GM19351 (cell line): ENCODE data around the gene RASGRF2.
"Not testable (repeated sequence)": the region's sequence is repeated elsewhere in the genome, so short reads cannot be mapped to it uniquely, and the experiment has no call there.

ENCODE experiments used
- ATAC-seq: cut with Tn5 transposase; IDR thresholded peaks from one replicate; pipeline ENCODE4 v1.9.1; 2021; ENCODE audit warnings: mild to moderate bottlenecking, moderate library complexity; ENCODE audit not compliant: unreplicated experiment

Gene RASGRF2

GRCh38 chr5:81019748-81020147 lies 59.6 kb downstream of the RASGRF2 start:
- ATAC-seq = no peak

GRCh38 chr5:81020478-81021167 lies 60.5 kb downstream of the RASGRF2 start:
- no peak for ATAC-seq

GRCh38 chr5:81021486-81021885 lies 61.3 kb downstream of the RASGRF2 start:
- ATAC-seq = no peak

DNA sequence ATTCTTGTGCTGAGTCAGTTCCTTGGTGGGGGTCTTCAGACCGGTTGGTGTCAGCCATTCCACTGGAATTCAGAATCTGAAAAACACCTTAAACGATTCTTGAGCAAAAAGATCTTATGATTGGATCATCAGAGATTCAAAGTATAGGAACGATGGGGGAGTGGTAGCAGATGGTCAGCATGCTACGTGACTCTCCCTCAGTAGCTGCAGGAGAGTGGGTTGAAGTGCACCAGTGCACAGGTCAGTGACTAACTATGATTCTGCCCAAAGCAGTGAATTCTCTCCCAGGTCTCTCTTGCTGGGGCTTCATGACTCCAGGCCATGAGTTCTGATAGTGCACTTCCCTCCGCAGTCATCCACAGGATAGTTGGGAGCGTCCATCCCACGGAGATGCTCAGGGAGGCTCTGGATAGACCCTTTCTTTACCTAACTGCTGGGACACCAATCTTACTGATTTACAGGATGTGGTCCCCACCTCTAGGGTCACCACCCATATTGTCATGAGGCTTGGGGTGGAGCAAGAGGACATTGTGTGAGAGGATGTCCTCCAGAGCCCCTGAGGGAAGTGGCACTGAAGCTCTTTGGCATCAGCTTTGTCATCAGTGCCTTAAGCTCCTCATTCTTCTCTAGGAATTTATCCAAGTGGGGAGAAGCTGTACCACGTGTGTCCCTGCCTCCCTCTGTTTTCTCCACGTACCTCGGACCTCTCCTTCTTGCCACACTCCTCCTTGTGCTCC lies 62.0 kb downstream of the RASGRF2 start:
- ATAC-seq = no peak

DNA sequence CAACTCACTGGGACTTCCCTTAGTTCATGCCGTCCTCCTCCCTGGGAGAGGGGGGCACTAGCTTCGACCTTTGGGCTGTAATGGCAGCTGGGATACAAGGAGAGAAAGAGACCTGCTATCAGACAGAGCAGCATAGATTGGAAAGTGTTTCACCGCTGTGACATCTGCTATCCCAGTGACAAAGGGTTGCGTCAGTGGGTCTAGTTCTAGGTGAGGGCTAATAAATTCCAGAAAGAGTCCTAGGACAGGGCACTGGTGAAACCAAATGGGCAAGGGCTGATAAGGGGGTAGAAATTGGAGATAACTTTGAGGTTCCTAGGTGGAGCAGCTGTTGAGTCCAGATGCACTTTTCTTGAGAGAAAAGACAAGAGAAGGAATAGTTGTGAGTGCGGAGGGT lies 62.5 kb downstream of the RASGRF2 start:
- no peak for ATAC-seq

GRCh38 chr5:81023261-81023970 lies 63.3 kb downstream of the RASGRF2 start:
- no peak for ATAC-seq

DNA sequence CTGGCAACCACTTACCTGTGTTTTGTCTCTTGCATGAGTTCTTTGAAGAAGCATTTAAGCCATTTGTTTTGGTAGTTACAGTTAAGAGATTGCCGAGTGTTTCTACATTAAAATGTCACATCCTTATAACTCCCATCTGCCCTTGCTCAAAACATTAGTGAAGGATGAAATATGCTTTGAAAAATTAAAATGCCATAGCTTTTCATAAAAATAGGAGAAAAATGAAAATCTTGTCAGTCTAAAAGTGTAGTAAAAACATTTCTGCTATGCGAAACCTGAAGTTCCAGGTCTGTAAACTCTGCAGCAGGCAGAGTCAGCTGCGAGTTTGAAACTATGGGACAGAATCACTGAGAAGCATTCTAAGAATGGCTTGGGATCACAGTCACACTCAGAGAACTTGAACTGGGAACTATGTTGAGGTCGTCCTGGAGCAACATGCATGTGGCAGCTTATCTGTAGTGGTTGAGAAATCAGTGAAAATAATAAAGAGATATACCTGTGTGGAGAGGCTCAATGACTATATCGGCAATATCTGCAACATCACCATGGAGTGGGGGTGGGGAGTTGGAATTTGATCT lies 67.4 kb downstream of the RASGRF2 start:
- no peak for ATAC-seq

DNA sequence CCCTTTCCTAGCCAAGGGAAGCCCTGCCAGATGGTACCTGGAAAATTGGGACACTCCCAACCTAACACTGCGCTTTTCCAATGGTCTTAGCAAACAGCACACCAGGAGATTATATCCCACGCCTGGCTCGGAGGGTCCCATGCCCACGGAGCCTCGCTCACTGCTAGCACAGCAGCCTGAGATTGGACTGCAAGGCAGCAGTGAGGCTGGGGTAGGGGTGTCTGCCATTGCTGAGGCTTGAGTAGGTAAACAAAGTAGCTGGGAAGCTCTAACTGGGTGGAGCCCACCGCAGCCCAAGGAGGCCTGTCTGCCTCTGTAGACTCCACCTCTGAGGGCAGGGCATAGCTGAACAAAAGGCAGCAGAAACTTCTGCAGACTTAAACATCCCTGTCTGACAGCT lies 68.7 kb downstream of the RASGRF2 start:
- ATAC-seq = not testable (repeated sequence)

DNA sequence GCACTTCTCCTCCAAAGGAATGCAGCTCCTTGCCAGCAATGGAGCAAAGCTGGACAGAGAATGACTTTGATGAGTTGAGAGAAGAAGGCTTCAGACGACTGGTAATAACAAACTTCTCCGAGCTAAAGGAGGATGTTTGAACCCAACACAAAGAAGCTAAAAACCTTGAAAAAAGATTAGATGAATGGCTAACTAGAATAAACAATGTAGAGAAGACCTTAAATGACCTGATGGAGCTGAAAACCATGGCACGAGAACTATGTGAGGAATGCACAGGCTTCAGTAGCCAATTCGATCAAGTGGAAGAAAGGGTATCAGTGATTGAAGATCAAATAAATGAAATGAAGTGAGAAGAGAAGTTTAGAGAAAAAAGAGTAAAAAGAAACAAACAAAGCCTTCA lies 69.6 kb downstream of the RASGRF2 start:
- not testable (repeated sequence) for ATAC-seq

DNA sequence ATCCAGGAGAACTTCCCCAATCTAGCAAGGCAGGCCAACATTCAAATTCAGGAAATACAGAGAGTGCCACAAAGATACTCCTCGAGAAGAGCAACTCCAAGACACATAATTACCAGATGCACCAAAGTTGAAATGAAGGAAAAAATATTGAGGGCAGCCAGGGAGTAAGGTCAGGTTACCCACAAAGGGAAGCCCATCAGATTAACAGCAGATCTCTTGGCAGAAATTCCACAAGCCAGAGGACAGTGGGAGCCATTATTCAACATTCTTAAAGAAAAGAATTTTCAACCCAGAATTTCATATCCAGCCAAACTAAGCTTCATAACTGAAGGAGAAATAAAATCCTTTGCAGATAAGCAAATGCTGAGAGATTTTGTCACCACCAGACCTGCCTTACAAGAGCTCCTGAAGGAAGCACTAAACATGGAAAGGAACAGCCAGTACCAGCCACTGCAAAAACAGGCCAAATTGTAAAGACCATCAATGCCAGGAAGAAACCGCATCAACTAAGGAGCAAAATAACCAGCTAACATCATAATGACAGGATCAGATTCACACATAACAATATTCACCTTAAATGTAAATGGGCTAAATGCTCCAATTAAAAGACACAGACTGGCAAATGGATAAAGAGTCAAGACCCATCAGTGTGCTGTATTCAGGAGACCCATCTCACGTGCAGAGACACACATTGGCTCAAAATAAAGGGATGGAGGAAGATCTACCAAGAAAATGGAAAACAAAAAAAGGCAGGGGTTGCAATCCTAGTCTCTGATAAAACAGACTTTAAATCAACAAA lies 70.3 kb downstream of the RASGRF2 start:
- ATAC-seq = not testable (repeated sequence)

DNA sequence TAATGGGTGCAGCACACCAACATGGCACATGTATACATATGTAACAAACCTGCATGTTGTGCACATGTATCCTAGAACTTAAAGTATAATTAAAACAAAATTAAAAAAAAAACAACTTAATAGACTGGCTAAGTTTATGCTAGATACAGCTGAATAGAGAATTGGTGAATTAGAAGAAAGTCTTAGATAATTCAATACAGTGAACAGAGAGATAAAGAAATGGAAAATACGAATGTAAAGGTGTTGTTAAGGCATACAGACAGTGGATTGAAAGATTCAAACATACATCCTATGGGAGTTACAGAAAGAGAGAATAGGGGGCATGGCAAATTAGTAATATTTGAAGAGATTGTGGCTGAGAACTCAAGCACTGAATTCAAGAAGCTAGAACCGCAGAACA lies 75.4 kb downstream of the RASGRF2 start:
- ATAC-seq = no peak

- ATAC-seq = no peak
Measured at GRCh38 chr5:81038495-81038894, 78.3 kb downstream of the RASGRF2 start.

- no peak for ATAC-seq
Measured at GRCh38 chr5:81044868-81045267, 84.7 kb downstream of the RASGRF2 start.

DNA sequence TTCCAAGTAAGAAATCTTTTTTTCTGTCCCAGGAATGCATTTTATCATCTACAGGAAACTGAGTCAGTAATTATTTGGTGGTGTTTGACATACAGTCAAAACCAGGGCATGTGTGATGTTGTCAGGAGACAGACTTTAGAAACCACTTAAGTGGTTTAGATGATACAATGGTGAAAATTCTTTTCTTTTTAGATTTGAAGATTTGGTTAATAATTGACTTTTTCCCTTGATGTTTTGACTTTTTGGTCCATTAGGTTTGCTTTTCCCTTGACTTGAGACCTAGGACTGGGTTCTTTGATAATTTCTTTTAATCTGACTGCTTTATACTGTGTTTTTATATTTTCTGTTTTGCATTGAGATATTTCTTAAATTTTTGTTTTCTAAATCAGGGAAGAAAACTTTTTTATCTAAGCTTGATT lies 85.2 kb downstream of the RASGRF2 start:
- ATAC-seq = no peak

GRCh38 chr5:81046041-81046440 lies 85.9 kb downstream of the RASGRF2 start:
- no peak for ATAC-seq

- ATAC-seq = no peak
Measured at GRCh38 chr5:81052325-81052724, 92.2 kb downstream of the RASGRF2 start.

DNA sequence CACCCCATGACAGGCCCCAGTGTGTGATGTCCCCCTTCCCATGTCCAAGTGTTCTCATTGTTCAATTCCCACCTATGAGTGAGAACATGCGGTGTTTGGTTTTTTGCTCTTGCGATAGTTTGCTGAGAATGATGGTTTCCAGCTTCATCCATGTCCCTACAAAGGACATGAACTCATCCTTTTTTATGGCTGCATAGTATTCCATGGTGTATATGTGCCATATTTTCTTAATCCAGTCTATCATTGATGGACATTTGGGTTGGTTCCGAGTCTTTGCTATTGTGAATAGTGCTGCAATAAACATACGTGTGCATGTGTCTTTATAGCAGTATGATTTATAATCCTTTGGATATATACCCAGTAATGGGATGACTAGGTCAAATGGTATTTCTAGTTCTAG lies 93.1 kb downstream of the RASGRF2 start:
- ATAC-seq = not testable (repeated sequence)

GRCh38 chr5:81058121-81058520 lies 98.0 kb downstream of the RASGRF2 start:
- no peak for ATAC-seq

DNA sequence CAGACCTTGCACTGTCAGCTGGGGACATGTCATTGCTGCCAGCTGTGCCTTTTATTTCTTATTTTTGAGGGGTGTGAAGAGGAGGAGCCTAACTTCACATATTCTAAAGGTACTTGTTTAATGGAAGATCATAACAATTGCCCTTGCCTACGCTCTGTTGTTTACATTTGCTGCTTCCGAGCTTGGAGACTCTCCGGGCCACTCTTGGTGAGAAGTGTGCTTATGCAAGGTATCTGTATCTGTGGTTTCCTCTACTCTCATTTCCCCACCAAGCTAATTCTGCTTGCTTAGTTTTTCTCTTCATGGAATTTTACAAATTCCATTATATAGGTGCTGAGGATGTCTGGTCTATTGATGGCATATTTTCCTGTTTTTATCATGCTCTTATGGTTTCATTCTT lies 105.3 kb downstream of the RASGRF2 start:
- no peak for ATAC-seq

DNA sequence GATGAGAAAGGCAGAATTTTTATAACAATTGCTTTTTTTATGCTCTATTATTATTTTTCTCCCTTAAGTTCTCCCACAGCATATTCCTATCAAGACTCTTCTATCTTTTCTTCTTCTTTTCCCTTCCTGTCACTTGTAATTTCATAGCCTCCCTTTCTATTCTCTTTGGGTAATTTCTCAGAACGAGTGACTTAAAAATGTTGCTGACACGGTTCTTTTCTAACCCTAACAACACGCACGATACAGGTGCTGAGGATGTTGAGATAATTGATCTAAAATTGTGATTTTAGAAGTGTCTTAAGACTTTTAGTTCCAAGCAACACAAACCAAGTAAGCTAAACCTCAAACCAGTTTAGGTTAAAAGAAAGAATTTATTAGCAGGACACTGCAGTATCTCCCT lies 105.9 kb downstream of the RASGRF2 start:
- no peak for ATAC-seq

- ATAC-seq = no peak
Measured at GRCh38 chr5:81067406-81067805, 107.2 kb downstream of the RASGRF2 start.
